Heart right ventricle (tissue), 16 donors: ENCODE measurements around the gene ADAM12. TPM values are rescaled to one million over a fixed set of nuclear protein-coding genes. Genes with fewer than 3 reads are reported as not detected.

Experiments
- ATAC-seq, 8 donors: fragments of 200-7000 bp; cut with Tn5 transposase; one replicate each; pipeline ENCODE4 v1.9.1; 2020; ENCODE audit warnings: mild to moderate bottlenecking in 8 of 8, moderate library complexity in 8 of 8, moderate number of reproducible peaks in 1 of 8
- DNase-seq, 2 donors: peaks; one replicate each; pipeline ENCODE4 v3.0.0-alpha.2; 2020
- H3K27ac ChIP-seq, 10 donors: fragments of 200-600 bp; sonication (generic) in 2 of 10; one replicate each; pipeline versions ENCODE4 v1.5.0 to v1.8.0; 2020 to 2022; ENCODE audit warnings: mild to moderate bottlenecking in 3 of 10
- H3K27me3 ChIP-seq, 7 donors: fragments of 200-600 bp; one replicate each; pipeline ENCODE4 v1.8.0; 2021 to 2022; ENCODE audit warnings: mild to moderate bottlenecking in 2 of 7
- H3K36me3 ChIP-seq, 9 donors: fragments of 200-600 bp; sonication (generic) in 1 of 9; one replicate each; pipeline versions ENCODE4 v1.5.0 to v1.8.0; 2020 to 2022; ENCODE audit warnings: mild to moderate bottlenecking in 2 of 9
- H3K4me1 ChIP-seq, 9 donors: fragments of 200-600 bp; sonication (generic) in 1 of 9; one replicate each; pipeline versions ENCODE4 v1.5.0 to v1.8.0; 2020 to 2022; ENCODE audit warnings: mild to moderate bottlenecking in 4 of 9
- H3K4me3 ChIP-seq, 10 donors: fragments of 200-600 bp; sonication (generic) in 2 of 10; one replicate each; pipeline versions ENCODE4 v1.5.0 to v1.8.0; 2020 to 2022; ENCODE audit warnings: mild to moderate bottlenecking in 7 of 10, moderate library complexity in 2 of 10
- H3K9me3 ChIP-seq, 11 donors: fragments of 200-600 bp in 10 of 11; sonication (generic) in 2 of 11; one replicate each; pipeline versions ENCODE4 v1.5.0 to v1.8.0; 2013 to 2022; ENCODE audit warnings: mild to moderate bottlenecking in 2 of 11, control low read depth in 1 of 11, moderate library complexity in 1 of 11
- CTCF ChIP-seq, 9 donors: fragments of 200-600 bp; sonication (generic) in 2 of 9; IDR thresholded peaks; one replicate each; pipeline versions ENCODE4 v1.5.0 to v1.8.0; 2021 to 2022; ENCODE audit warnings: antibody characterized with exemption in 9 of 9, mild to moderate bottlenecking in 5 of 9, moderate library complexity in 1 of 9
- WGBS, 2 donors: extraction: QIAGEN DNeasy Blood & Tissue Kit; methylation state at CpG; one replicate each; pipeline ENCODE4 v1.1.7; 2013; ENCODE audit warnings: inconsistent platforms in 1 of 2; 5-methylcytosine and 5-hydroxymethylcytosine counted together
- intact Hi-C, 10 donors: fragments of 100-400 bp; cut with DNase I; formaldehyde crosslinking; loops; one replicate each; pipeline versions ENCODE4 v1.11.1 to v1.14.2; 2022
- polyA plus RNA-seq, 2 donors: library from polyadenylated mRNA; stranded (reverse); fragments of 200-250 nt; gene quantifications; one replicate each; pipeline ENCODE4 v1.2.3, GENCODE V29; 2013
- total RNA-seq, 10 donors: library from RNA; stranded (reverse); fragmentation: NEBNext Ultra II Directional in 3 of 10; extraction: Animal tissue kit (Norgen Biotek cat#: 25700) in 3 of 10; gene quantifications; one replicate each; pipeline versions ENCODE4 v1.2.1 to v1.2.4, GENCODE V29; 2021 to 2023
- donor health status: Arrhythmogenic right ventricular cardiomyopathy.
- donor health status: ischemic (EF 13 %, LVEDD 7.1; RV severe dilation, severe dysfunction).
- donor health status: healthy with polysubstance abuse.
- donor health status: DM: no; HTN: yes; CAD: no.
- donor health status: DM: no; HTN: no; CAD: no.
- donor health status: ischemic (EF 25% LVEDD 6.9; RV normal size, moderate dysfunction).
- donor health status: ischemic (EF 25% LVEDD 5.7; RV mildly dilated, moderate dysfunction).
- donor health status: healthy.
- donor health status: DM: yes; HTN: yes; CAD: no.
- donor health status: Ischemic cardiomyopathy.
- donor health status: ischemic (EF 35%, LVEDD 5.7; RV mildly dilated, moderate dysfunction).
- donor health status: nonischemic (EF 11% LVEDD 7.7; RV severe dilation, severe dysfunction).
- donor health status: DM: yes; HTN: yes; CAD: no.
- donor health status: PGD.
- donor health status: ischemic (EF 29% LVEDD 5.4; RV normal size, mild dysfunction).
- donor health status: nonischemic (EF 23%, LVEDD 6.1; RV moderate dilation, normal function).

ADAM12 gene
- total and polyA plus RNA-seq, 12 donors, result 0.07 to 6.9 (median 0.47) TPM

- H3K4me3 ChIP-seq, result no peak overlapping the region
- H3K27ac ChIP-seq, result no peak overlapping the region
- intact Hi-C loops, result no loop called here
- H3K4me1 ChIP-seq, result no peaks in the 10 kb centered on the region
- ATAC-seq (no peak), DNase-seq (no peak)
- 73 to 78% methylated on average over 8 of the region's 8 CpGs for WGBS, 2 donors
- TF ChIP-seq CTCF (IDR thresholded peaks at IDR 0.05), result no peak
- no peaks in the 10 kb centered on the region for H3K36me3 ChIP-seq
- H3K27me3 ChIP-seq, result peaks cover 0 to 7% (median 0%) of the 10 kb centered on the region in 7 donors
- no peaks in the 10 kb centered on the region for H3K9me3 ChIP-seq
Measured at GRCh38 chr10:126070476-126071215, 317.6 kb downstream of the ADAM12 start.

- H3K36me3 ChIP-seq, result no peaks in the 10 kb centered on the region
- DNase-seq (no peak), ATAC-seq (no peak)
- no peak for TF ChIP-seq CTCF (IDR thresholded peaks at IDR 0.05)
- no peaks in the 10 kb centered on the region for H3K9me3 ChIP-seq
- H3K27me3 ChIP-seq, result peaks cover 0 to 7% (median 0%) of the 10 kb centered on the region in 7 donors
- no peak overlapping the region for H3K27ac ChIP-seq
- H3K4me1 ChIP-seq, result peaks cover 0 to 6% (median 0%) of the 10 kb centered on the region in 9 donors
- 43 to 58% methylated on average over 2 of the region's 2 CpGs for WGBS, 2 donors
- intact Hi-C loops, result no loop called here
- H3K4me3 ChIP-seq, result no peak overlapping the region
Measured at GRCh38 chr10:126068322-126068721, 320.0 kb downstream of the ADAM12 start.

GRCh38 chr10:126066456-126066855 is 321.8 kb downstream of the ADAM12 start:
- WGBS, 2 donors, result 82 to 90% methylated on average over 10 of the region's 10 CpGs
- no peak overlapping the region for H3K4me3 ChIP-seq
- TF ChIP-seq CTCF (IDR thresholded peaks at IDR 0.05), result no peak
- ATAC-seq (no peak), DNase-seq (no peak)
- peaks cover 0 to 24% (median 0%) of the 10 kb centered on the region in 9 donors for H3K4me1 ChIP-seq
- intact Hi-C loops, result no loop called here
- H3K36me3 ChIP-seq, result no peaks in the 10 kb centered on the region
- no peak overlapping the region for H3K27ac ChIP-seq
- H3K9me3 ChIP-seq, result peaks cover 0 to 9% (median 0%) of the 10 kb centered on the region in 11 donors
- H3K27me3 ChIP-seq, result peaks cover 0 to 7% (median 0%) of the 10 kb centered on the region in 7 donors

DNA sequence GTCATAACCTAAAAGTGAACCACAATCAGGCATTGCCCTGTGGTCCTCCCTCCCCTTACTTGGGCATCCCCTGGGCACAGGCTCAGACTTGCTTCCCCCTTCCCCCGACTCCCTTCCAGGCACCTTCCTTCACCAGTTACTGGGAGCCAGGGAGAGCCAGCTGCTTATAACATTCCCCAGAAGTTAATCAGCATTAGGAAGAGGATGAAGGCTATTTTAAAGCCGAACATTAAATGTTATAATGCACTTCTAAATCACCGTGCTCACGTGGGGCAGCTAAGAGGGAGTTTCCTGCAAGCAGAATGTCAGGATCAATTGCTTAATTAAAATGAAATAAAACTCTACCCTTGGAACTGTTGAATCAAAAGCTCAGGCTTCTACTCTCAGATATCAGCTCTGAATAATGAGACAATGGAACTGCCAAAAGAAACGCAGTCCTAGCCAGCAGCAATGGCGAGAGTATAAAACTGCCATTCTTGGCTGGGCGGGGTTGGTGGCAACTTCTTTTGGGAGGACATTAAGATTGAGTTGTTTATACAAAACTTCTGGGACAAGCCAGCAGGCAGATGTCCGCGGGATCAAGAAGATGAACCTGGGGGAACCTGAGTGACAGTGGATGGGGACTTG is 322.4 kb downstream of the ADAM12 start:
- TF ChIP-seq CTCF (IDR thresholded peaks at IDR 0.05), result no peak
- DNase-seq (no peak), ATAC-seq (no peak)
- H3K36me3 ChIP-seq, result no peaks in the 10 kb centered on the region
- no peak overlapping the region for H3K4me3 ChIP-seq
- peaks cover 0 to 29% (median 4%) of the 10 kb centered on the region in 9 donors for H3K4me1 ChIP-seq
- H3K27ac ChIP-seq, result no peak overlapping the region
- 72 to 73% methylated on average over 9 of the region's 9 CpGs for WGBS, 2 donors
- peaks cover 0 to 7% (median 0%) of the 10 kb centered on the region in 7 donors for H3K27me3 ChIP-seq
- H3K9me3 ChIP-seq, result peaks cover 0 to 12% (median 0%) of the 10 kb centered on the region in 11 donors
- intact Hi-C loops, result no loop called here
